IPS-20b (cell line): ENCODE results near the gene OSCP1.

Experiments used
- H3K27ac ChIP-seq: one replicate; pipeline ENCODE4 v1.5.1; 2013; ENCODE audit warnings: low read length
- H3K27me3 ChIP-seq: 2 replicates; pipeline ENCODE4 v1.6.1; 2013; ENCODE audit warnings: mild to moderate bottlenecking, low read length, inconsistent platforms; ENCODE audit not compliant: insufficient read depth
- H3K36me3 ChIP-seq: 2 replicates; pipeline ENCODE4 v1.6.1; 2013; ENCODE audit warnings: low read depth, mild to moderate bottlenecking, inconsistent platforms, low read length, moderate library complexity; ENCODE audit not compliant: insufficient read depth
- H3K4me1 ChIP-seq: 2 replicates; pipeline ENCODE4 v1.6.1; 2013; ENCODE audit warnings: mild to moderate bottlenecking, control low read depth, inconsistent platforms, low read length, moderate library complexity; ENCODE audit not compliant: insufficient read depth
- H3K4me3 ChIP-seq: 2 replicates; pipeline ENCODE4 v1.5.1; 2013; ENCODE audit warnings: mild to moderate bottlenecking, low read length, inconsistent platforms
- H3K9ac ChIP-seq: 2 replicates; pipeline ENCODE4 v1.6.1; 2013; ENCODE audit warnings: low read depth, mild to moderate bottlenecking, inconsistent platforms, low read length, moderate library complexity
- H3K9me3 ChIP-seq: 2 replicates; pipeline ENCODE4 v1.6.1; 2013; ENCODE audit warnings: mild to moderate bottlenecking, low read depth, low read length, inconsistent platforms; ENCODE audit not compliant: insufficient read depth

The OSCP1 gene

DNA sequence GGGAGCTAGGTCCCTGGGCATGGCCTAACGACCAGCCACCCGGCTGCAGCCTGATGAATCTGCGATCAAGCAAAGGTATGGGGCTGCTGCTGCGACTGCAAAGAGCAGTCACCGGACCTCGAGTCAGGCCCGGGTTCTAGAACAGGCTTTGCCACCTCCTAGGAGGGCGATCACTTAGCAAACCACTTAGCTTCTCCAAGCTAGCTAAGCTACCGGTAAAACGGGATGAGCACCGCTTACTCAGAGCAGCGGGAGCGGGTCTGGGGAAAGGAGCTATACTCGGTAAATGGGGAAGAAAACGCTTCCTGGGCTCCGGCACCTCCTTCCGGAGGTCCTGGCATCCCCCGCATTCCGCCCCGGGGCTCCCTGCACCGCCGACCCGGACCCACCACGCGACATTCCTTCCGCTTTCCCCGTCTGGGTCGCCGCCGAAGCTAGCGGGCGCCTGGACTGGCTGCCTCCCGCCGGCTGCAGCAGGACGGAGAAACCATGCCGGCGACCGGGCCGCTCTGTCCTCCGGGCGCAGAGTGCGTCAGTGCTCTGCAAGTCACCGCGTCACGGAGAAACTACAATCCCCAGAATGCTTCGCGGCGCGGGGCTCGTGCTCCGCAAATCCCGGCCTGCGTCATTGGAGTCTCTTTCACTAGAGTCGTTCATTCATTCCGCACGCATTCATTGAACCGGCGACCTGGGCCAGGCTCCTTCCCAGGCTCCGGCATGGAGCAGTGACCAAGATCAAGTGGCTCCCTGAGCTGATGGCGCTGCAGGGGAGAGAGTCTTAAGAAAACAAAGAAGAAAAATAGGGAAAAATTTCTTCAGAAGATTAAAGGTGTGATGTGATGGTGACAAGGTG, 52.6 kb downstream of the OSCP1 start, which contains the start of gene LSM10:
TSS of gene LSM10 (minus strand) at position 531 of the 853 bp plus-strand sequence. CDS start 3,779 bp downstream, outside the sequence.
- Histone ChIP-seq H3K9ac (peak within 1 kb of the TSS; percentile 92), H3K36me3 (peaks cover 17% of the 10 kb centered on the region), H3K4me1 (peaks cover 9% of the 10 kb centered on the region; the same call in 1 of the 2 replicates), H3K27me3 (no peaks in the 10 kb centered on the region), H3K27ac (peak within 1 kb of the TSS; percentile 23), H3K4me3 (peak within 1 kb of the TSS; percentile 94), H3K9me3 (no peaks in the 10 kb centered on the region)

DNA sequence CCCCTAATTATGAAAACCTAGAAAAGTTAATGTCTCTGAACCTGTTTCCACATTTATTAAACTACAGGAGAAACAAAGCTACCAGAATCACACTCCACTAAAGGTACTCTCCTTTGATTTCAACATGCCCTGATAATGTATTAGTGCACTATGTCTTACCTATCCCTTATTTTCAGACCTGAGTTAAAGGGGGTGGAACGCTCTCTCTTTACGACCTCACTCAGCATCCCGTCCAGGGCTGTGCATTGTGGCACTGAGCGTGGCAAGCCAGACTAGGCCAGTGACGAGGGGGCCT, 53.2 kb downstream of the OSCP1 start:
- Histone ChIP-seq H3K4me1 (peaks cover 8% of the 10 kb centered on the region; the same call in 1 of the 2 replicates), H3K9me3 (no peaks in the 10 kb centered on the region), H3K27me3 (no peaks in the 10 kb centered on the region), H3K36me3 (peaks cover 23% of the 10 kb centered on the region), H3K9ac (peak overlapping the region; percentile 92), H3K4me3 (peak overlapping the region; percentile 94), H3K27ac (peak overlapping the region; percentile 23)

DNA sequence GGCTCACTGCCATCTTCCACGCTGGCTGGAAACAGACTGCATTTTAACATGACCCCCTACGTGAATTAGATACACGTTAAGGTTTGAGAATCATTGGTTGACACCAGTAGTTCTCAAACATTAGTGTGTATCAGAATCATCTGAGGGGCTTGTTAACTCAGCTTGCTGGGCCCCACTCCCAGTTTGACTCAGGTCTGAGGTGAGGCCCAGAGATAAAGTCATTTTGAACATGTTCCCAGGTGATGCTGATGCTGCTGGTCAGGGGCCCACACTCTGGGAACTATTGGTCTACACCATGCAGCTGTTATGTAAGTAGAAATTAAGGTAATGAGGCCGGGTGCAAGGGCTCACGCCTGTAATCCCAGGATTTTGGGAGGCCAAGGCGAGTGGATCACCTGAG, 53.9 kb downstream of the OSCP1 start:
- no peak overlapping the region for H3K4me3 ChIP-seq
- peaks cover 3% of the 10 kb centered on the region; the same call in 1 of the 2 replicates for H3K4me1 ChIP-seq
- H3K27ac ChIP-seq: no peak overlapping the region
- H3K27me3 ChIP-seq: no peaks in the 10 kb centered on the region
- H3K36me3 ChIP-seq: peaks cover 29% of the 10 kb centered on the region
- no peak overlapping the region for H3K9ac ChIP-seq
- no peaks in the 10 kb centered on the region for H3K9me3 ChIP-seq

DNA sequence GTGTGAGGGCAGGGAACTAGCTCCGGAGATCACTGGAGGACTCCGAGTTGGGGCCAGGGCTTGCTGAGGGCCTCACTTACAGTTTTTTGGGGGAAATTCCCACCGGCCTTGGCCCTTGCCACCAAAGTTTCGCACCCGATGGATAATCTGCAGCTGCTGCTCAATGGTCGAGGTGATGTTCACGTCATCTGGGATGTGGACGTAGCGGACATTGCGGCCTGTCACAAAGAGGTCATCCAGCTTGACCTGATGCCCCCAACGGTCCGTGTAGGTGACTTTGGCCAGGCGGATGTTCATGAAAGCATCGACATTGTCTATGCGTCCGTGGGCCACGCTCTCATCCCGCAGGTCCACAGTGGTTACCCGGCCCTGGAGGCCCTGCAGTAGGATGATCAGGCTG, 56.6 kb downstream of the OSCP1 start:
- no peak overlapping the region for H3K27ac ChIP-seq
- no peak overlapping the region for H3K9ac ChIP-seq
- H3K4me3 ChIP-seq: no peak overlapping the region
- no peaks in the 10 kb centered on the region for H3K9me3 ChIP-seq
- no peaks in the 10 kb centered on the region; the same call in 1 of the 2 replicates for H3K4me1 ChIP-seq
- H3K27me3 ChIP-seq: no peaks in the 10 kb centered on the region
- peaks cover 40% of the 10 kb centered on the region for H3K36me3 ChIP-seq

DNA sequence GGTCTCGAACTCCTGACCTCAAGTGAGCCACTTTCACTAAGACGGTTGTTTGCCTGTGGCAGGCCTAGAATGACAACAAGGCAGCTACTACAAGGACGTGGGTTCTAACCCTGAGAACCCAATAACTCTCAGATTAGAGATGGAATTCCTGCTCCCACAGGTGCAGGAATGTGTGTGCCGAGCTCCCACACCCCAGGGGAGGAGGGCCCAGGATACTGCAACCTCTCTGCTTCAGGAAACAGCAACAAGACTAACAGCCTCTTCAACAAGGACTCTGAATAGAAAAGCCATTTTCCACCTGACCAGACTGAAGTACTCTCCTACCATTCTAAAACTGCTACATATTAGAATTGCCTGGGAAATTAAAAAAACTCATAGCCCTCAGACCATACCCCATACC, 57.4 kb downstream of the OSCP1 start:
- Histone ChIP-seq H3K4me3 (no peak overlapping the region), H3K36me3 (peaks cover 40% of the 10 kb centered on the region), H3K27me3 (no peaks in the 10 kb centered on the region), H3K27ac (no peak overlapping the region), H3K4me1 (peaks cover 2% of the 10 kb centered on the region), H3K9ac (no peak overlapping the region), H3K9me3 (no peaks in the 10 kb centered on the region)

DNA sequence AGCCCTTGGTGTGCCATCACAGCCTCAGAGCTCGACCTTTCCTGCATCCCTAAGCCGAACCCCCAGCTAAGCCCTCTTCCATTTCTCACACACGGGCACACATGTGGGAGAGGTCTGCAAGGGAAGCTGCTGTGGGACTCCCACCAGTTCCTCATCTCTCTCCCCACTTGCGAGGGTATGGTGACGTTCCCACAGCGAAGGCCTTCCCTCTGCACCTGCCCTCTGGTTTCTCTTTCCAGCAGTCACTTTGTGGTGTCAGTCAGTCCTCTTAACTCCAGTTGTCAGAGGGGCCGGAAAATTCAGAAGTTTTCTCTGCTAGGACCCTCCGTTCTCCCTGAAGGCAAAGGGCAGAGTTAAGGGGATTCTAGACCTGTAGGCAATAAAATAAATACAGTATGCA, 59.0 kb downstream of the OSCP1 start:
- no peak overlapping the region for H3K27ac ChIP-seq
- H3K4me3 ChIP-seq: no peak overlapping the region
- H3K9ac ChIP-seq: no peak overlapping the region
- no peaks in the 10 kb centered on the region for H3K9me3 ChIP-seq
- no peaks in the 10 kb centered on the region for H3K27me3 ChIP-seq
- peaks cover 14% of the 10 kb centered on the region for H3K4me1 ChIP-seq
- H3K36me3 ChIP-seq: peaks cover 40% of the 10 kb centered on the region

DNA sequence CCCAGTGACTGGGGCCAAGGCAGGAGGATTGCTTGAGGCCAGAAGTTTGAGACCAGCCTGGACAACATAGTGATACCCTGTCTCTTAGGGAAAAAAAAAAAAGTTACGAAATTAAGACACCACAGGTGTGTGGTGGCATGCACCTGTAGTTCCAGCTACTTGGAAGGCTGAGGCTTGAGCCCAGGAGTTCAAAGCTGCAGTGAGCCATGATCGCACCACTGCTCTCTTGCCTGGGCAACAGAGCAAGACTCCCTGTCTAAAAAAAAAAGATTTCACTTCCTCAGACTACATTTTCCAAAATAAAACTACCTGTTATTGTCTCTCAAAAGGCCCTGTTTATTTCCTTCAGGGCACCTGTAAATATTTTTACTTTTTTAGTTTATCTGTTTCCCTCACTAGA, 59.8 kb downstream of the OSCP1 start:
- no peak overlapping the region for H3K27ac ChIP-seq
- peaks cover 40% of the 10 kb centered on the region for H3K36me3 ChIP-seq

DNA sequence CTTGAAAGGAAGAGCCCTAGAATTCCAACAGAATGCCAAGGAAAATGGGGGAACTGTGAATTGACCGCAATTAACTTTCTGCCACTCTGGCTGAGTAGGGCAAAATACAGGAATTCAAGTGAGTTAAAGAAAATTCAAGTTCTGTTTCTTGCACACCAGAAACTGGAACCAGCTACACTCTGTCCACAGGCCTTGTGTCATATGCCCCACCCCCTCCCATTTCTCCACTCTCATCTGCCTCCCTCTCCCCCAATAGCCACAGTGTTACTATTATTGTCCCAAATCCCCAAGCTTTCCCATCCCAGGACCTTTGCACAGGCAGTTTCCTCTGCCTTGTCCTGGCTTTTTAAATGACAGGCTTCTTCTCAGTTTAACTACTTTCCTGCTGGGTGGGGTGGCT, 60.3 kb downstream of the OSCP1 start:
- Histone ChIP-seq H3K4me1 (peaks cover 14% of the 10 kb centered on the region), H3K9ac (no peak overlapping the region), H3K27ac (no peak overlapping the region), H3K27me3 (no peaks in the 10 kb centered on the region), H3K36me3 (peaks cover 40% of the 10 kb centered on the region), H3K9me3 (no peaks in the 10 kb centered on the region), H3K4me3 (no peak overlapping the region)

More for the DNA sequence above, 59.8 kb downstream of the OSCP1 start:
- Histone ChIP-seq H3K4me1 (peaks cover 14% of the 10 kb centered on the region), H3K9me3 (no peaks in the 10 kb centered on the region), H3K9ac (no peak overlapping the region), H3K27me3 (no peaks in the 10 kb centered on the region), H3K4me3 (no peak overlapping the region)

DNA sequence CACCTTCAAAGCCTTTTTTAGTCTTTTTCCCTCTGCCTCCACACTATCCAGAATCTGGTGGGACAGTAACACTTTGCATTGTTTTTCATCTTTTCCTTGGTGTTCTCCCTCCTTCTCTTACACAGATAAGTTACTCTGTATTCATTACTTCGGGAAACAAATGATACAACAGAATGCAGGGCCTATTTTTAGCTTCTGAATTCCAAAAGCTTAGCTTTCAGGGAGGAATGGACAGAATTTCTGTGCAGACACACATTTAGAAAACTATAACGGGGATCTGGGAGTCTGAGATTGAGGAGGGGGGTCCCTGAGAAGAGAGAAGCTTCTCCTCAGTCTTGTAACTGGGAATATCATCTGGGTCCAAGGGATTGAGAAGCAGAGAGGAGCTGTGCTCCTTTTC, 61.0 kb downstream of the OSCP1 start:
- Histone ChIP-seq H3K27ac (no peak overlapping the region), H3K9ac (no peak overlapping the region), H3K9me3 (no peaks in the 10 kb centered on the region), H3K27me3 (no peaks in the 10 kb centered on the region), H3K4me3 (no peak overlapping the region), H3K4me1 (peaks cover 17% of the 10 kb centered on the region), H3K36me3 (peaks cover 40% of the 10 kb centered on the region)

DNA sequence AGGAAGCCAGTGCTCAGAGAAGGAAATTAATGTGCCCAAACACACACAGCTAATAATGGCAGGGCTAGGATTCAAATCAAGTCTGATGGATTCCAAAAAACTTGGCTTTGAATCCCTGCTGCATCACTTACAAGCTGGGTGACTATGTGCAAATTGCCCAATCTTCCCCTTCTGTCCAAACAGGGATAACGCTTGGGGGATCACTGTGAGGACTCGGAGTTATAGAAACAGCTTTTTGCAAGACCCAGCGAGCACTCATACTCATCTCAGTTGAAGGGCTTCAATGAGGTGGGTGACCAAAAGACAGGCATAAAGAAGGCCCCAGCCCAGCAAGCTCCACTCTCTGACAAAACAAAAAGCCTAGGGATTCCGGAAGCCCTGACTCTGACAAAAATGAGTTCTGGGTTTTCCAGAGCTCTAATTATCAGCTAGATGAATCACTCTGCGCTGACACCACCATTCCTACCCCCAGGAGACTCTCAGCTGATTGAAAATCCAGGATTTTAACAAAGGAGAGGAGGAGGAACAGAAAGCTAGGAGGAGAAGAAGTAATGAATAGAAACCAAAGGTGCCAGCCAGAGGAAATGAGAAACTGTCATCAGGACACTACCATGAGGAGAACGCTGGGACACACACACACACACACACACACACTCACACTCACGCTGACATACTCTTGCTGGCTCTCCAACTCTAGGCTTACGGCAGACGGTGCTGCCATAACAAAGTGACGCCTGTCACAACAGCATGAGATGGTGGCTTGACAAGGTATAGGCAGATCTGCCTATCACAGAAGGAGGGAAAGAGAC, 62.9 kb downstream of the OSCP1 start:
- Histone ChIP-seq H3K27me3 (no peaks in the 10 kb centered on the region), H3K27ac (peak overlapping the region; percentile 91), H3K36me3 (peaks cover 21% of the 10 kb centered on the region), H3K4me1 (peaks cover 17% of the 10 kb centered on the region), H3K4me3 (peak overlapping the region; percentile 84; the same call in 1 of the 2 replicates), H3K9ac (peak overlapping the region; percentile 97), H3K9me3 (no peaks in the 10 kb centered on the region)

DNA sequence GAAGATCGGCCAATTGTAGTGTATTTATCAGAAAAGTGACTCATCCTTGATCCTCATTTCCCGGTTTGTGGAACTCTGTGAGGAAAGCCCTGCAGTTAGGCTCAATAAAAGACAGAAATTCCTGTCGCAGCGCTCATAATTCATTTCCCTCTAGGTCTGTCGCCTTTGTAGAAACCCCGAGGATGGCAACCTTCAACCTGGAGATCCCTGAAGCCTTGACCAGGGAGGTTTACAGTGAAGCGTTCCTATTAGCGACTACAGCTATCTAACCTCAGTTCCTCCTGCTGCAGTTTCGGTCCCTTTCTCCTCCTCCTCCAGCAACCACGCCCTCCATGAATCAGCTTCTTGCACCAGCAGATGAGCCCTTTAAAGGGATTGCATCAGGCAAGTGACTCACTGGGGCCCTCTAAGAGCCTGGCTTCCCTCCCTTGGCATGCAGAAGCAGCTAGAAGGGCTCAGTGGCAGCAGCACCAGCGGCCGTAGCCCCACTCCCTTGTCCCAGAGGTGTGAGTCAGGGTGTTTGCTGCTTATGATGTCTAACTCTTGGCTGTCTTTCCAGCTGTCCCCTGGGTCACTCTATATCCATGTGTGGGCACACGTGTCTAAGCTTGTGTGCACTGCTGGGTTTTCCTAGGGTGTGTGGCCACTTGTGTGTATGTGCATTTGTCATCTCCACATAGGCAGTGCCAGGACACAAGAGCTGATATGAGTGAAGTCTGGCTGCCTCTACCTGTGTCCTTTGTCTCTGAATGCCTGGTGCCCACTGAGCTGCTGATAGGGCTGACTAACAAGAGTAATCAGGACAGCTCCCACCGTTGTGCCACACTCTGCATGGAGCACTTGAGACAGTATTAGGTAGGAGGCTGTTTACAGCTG, 63.7 kb downstream of the OSCP1 start:
- Histone ChIP-seq H3K27ac (peak overlapping the region; percentile 91), H3K36me3 (peaks cover 12% of the 10 kb centered on the region), H3K4me3 (peak overlapping the region; percentile 84), H3K9me3 (no peaks in the 10 kb centered on the region), H3K27me3 (no peaks in the 10 kb centered on the region), H3K9ac (peak overlapping the region; percentile 97), H3K4me1 (peaks cover 17% of the 10 kb centered on the region)
